SK-N-SH (cell line): ENCODE results near the gene CHPF. TPM values are rescaled to one million over a fixed set of nuclear protein-coding genes. Genes with fewer than 3 reads are reported as not detected.

Experiments used
- CTCF ChIA-PET: fragments of 300-600, 350-600 bp; formaldehyde crosslinking; extraction: SDS; loops from one replicate; lab custom pipeline; 2021; lab: Yijun Ruan, JAX
- POLR2A ChIA-PET: fragments of 350-600 bp; sonication (Branson Sonifier 250); formaldehyde crosslinking; extraction: SDS; loops from one replicate; lab custom pipeline; 2020; ENCODE audit warnings: antibody characterized with exemption, inconsistent platforms; lab: Yijun Ruan, JAX
- DNase-seq: peaks from one replicate; pipeline ENCODE4 v3.0.0; 2012
- H2AFZ ChIP-seq: fragments of 200-600 bp; sonication (generic); 2 replicates; pipeline ENCODE4 v1.8.1; 2016; ENCODE audit warnings: antibody characterized with exemption, mild to moderate bottlenecking, low read depth
- H3F3A ChIP-seq: fragments of 200-600 bp; sonication (generic); replicated peaks from 2 replicates; pipeline ENCODE3; 2016; ENCODE audit warnings: antibody characterized with exemption, mild to moderate bottlenecking; ENCODE audit not compliant: insufficient read depth
- H3K27ac ChIP-seq, 2 experiments: fragments of 200-500 bp in 1 of 2; fragments of 200-600 bp in 1 of 2; sonication (Bioruptor generic) in 1 of 2; sonication (generic), shearing (Covaris generic) in 1 of 2; 2 replicates each; pipeline versions ENCODE4 v1.5.1 to v1.6.1; 2014 to 2016; ENCODE audit warnings: low read depth in 2 of 2, inconsistent platforms in 1 of 2, low read length in 1 of 2, mild to moderate bottlenecking in 1 of 2, mixed read lengths in 1 of 2
- H3K27me3 ChIP-seq: fragments of 200-600 bp; sonication (generic), shearing (Covaris generic); 2 replicates; pipeline ENCODE4 v1.6.1; 2016; ENCODE audit warnings: mixed run types; ENCODE audit not compliant: insufficient read depth
- H3K36me3 ChIP-seq, 2 experiments: fragments of 200-500 bp in 1 of 2; fragments of 200-600 bp in 1 of 2; sonication (Bioruptor generic) in 1 of 2; sonication (generic) in 1 of 2; replicated peaks in 1 of 2; 2 replicates each; pipeline versions ENCODE3 to v1.5.1; 2014 to 2016; ENCODE audit warnings: low read length in 1 of 2, mild to moderate bottlenecking in 1 of 2; ENCODE audit not compliant: insufficient read depth in 2 of 2, control insufficient read depth in 1 of 2
- H3K4me1 ChIP-seq, 2 experiments: fragments of 200-500 bp in 1 of 2; fragments of 200-600 bp in 1 of 2; sonication (Bioruptor generic) in 1 of 2; sonication (generic), shearing (Covaris generic) in 1 of 2; 2 replicates each; pipeline versions ENCODE4 v1.5.1 to v1.6.1; 2014 to 2016; ENCODE audit warnings: low read depth in 1 of 2, low read length in 1 of 2, mixed run types in 1 of 2; ENCODE audit not compliant: insufficient read depth in 2 of 2, control insufficient read depth in 1 of 2
- H3K4me2 ChIP-seq: fragments of 200-600 bp; sonication (generic), shearing (Covaris generic); 2 replicates; pipeline ENCODE4 v1.6.1; 2017; ENCODE audit warnings: mixed run types
- H3K4me3 ChIP-seq, 2 experiments: fragments of 200-500 bp in 1 of 2; fragments of 200-600 bp in 1 of 2; sonication (Bioruptor generic) in 1 of 2; sonication (generic), shearing (Covaris generic) in 1 of 2; 2 replicates each; pipeline versions ENCODE4 v1.5.1 to v1.8.1; 2014 to 2016; ENCODE audit warnings: low read depth in 2 of 2, inconsistent platforms in 1 of 2, low read length in 1 of 2, mild to moderate bottlenecking in 1 of 2, mixed read lengths in 1 of 2, moderate library complexity in 1 of 2
- H3K79me2 ChIP-seq: fragments of 200-600 bp; sonication (generic); 2 replicates; pipeline ENCODE4 v1.8.1; 2017; ENCODE audit warnings: mild to moderate bottlenecking; ENCODE audit not compliant: insufficient read depth
- H3K9ac ChIP-seq: fragments of 200-600 bp; sonication (generic); 2 replicates; pipeline ENCODE4 v1.6.1; 2017; ENCODE audit warnings: mixed run types
- H3K9me2 ChIP-seq: fragments of 200-600 bp; sonication (generic); 2 replicates; pipeline ENCODE4 v1.6.1; 2017; ENCODE audit warnings: mixed run types
- H3K9me3 ChIP-seq: fragments of 200-600 bp; sonication (generic); 2 replicates; pipeline ENCODE4 v1.6.1; 2017; ENCODE audit warnings: mixed run types, mild to moderate bottlenecking, moderate library complexity
- H4K20me1 ChIP-seq: fragments of 200-600 bp; sonication (generic); 2 replicates; pipeline ENCODE4 v1.6.1; 2017; ENCODE audit warnings: mild to moderate bottlenecking, mixed run types; ENCODE audit not compliant: insufficient read depth
- CHD2 ChIP-seq: fragments of 150-350 bp; IDR thresholded peaks from 2 replicates; pipeline ENCODE4 v1.6.1; 2018; ENCODE audit warnings: low read length; ENCODE audit not compliant: partially characterized antibody
- FOSL2 ChIP-seq: IDR thresholded peaks from 2 replicates; pipeline ENCODE4 v1.4.0; 2012; ENCODE audit warnings: low read depth, mild to moderate bottlenecking, moderate library complexity, borderline replicate concordance
- FOXJ3 ChIP-seq: sonication (generic); formaldehyde crosslinking; IDR thresholded peaks from 2 replicates; pipeline ENCODE4 v1.5.1; 2020; ENCODE audit warnings: mild to moderate bottlenecking, missing genetic modification reagents
- GABPA ChIP-seq: IDR thresholded peaks from 2 replicates; pipeline ENCODE4 v1.4.0; 2012; ENCODE audit warnings: low read depth, mild to moderate bottlenecking
- GATA2 ChIP-seq: sonication (generic); formaldehyde crosslinking; IDR thresholded peaks from 2 replicates; pipeline ENCODE4 v1.5.0; 2020; ENCODE audit warnings: mild to moderate bottlenecking, missing genetic modification reagents
- IRF3 ChIP-seq: fragments of 150-350 bp; IDR thresholded peaks from 2 replicates; pipeline ENCODE4 v1.6.1; 2016; ENCODE audit warnings: mild to moderate bottlenecking, low read depth, low read length
- JUND ChIP-seq: IDR thresholded peaks from 2 replicates; pipeline ENCODE4 v1.4.0; 2012
- MEF2A ChIP-seq: IDR thresholded peaks from 2 replicates; pipeline ENCODE4 v1.4.0; 2012; ENCODE audit warnings: low read depth, borderline replicate concordance
- NRF1 ChIP-seq: IDR thresholded peaks from 2 replicates; pipeline ENCODE4 v1.6.1; 2012; ENCODE audit warnings: low read depth, mild to moderate bottlenecking, low read length
- POLR2AphosphoS5 ChIP-seq: IDR thresholded peaks from 2 replicates; pipeline ENCODE4 v1.6.1; 2012; ENCODE audit warnings: low read depth, low read length
- RAD21 ChIP-seq: IDR thresholded peaks from 2 replicates; pipeline ENCODE4 v1.6.1; 2012; ENCODE audit warnings: mild to moderate bottlenecking, low read length
- RFX5 ChIP-seq: IDR thresholded peaks from 2 replicates; pipeline ENCODE4 v1.6.1; 2012; ENCODE audit warnings: mild to moderate bottlenecking, improper control_type of control experiment, low read length
- SMC3 ChIP-seq: IDR thresholded peaks from 2 replicates; pipeline ENCODE4 v1.6.1; 2012; ENCODE audit warnings: low read depth, low read length, improper control_type of control experiment
- TAF1 ChIP-seq: IDR thresholded peaks from 2 replicates; pipeline ENCODE4 v1.6.1; 2012; ENCODE audit warnings: low read depth, mild to moderate bottlenecking, low read length, moderate library complexity, borderline replicate concordance
- USF2 ChIP-seq: fragments of 150-350 bp; IDR thresholded peaks from 2 replicates; pipeline ENCODE4 v1.6.1; 2017; ENCODE audit warnings: antibody characterized with exemption, low read length, low read depth, borderline replicate concordance
- WGBS: methylation state at CpG from one replicate; pipeline ENCODE4 v1.1.6; 2017; ENCODE audit warnings: low lambda C conversion rate; 5-methylcytosine and 5-hydroxymethylcytosine counted together
- polyA plus RNA-seq, 3 experiments: library from polyadenylated mRNA; depleted of rRNA; stranded (reverse); fragments of >200 nt; gene quantifications; 2 replicates each; pipeline ENCODE4 v1.2.3, GENCODE V29; 2012
- TF ChIP-seq, protein P1 (sequence below): IDR thresholded peaks from 2 replicates; pipeline ENCODE4 v1.4.0; 2012; ENCODE audit warnings: low read depth, borderline replicate concordance
- TF ChIP-seq, protein P2 (sequence below): IDR thresholded peaks from 2 replicates; pipeline ENCODE4 v1.6.1; 2012; ENCODE audit warnings: mild to moderate bottlenecking, low read depth, low read length, moderate library complexity

Gene CHPF
- polyA plus RNA-seq, 1 of the 3 experiments (the other 2 are of a cell fraction): 141 TPM

DNA sequence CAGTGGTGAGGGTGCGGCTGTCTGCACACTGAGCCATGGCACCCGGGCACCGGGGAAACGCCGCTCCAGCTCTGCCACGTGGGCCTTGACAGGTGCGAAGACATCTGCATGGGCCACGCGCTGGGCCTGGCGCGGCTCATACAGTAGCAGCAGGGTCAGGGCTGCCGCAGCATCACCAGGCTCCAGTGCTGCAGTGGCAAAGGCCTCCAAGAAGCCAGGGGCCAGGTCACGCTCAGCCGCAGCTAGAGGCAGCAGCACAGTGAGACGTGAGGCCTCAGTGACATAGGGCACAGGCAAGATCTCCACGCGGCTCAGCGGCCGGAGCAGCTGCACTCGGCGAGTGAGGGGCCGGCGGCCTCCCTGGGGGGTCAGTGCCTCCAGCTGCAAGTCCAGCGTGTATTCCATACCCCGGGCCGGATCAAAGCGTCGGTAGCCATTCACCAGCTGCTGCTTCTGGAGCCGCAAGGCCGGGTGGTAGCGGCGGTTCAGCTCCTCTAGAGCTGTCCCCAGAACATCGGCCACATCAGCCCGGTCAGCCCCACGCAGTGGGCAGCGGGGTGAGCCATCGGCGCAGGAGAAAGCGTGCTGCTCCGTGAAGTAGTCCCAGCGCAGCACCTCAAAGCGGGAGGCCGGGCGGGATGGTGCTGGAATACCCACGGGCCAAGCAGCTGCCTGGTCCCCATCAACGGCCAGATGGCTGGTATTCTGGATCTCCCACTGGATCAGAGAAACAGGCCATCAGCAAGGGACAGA lies 3.5 kb downstream of the CHPF start:
- POLR2A ChIA-PET: interaction anchor here (0.6 to 1.1 kb wide), 3 partner anchors 109 to 333 kb away, joined by 4 to 5 read pairs (median 4); partner anchors contain the start of gene ZFAND2B
- Histone ChIP-seq H3K9ac (no peak overlapping the region), H2AFZ (no peak overlapping the region), H3K27me3 (no peaks in the 10 kb centered on the region), H3K4me3 (no peak overlapping the region), H3K79me2 (peaks cover 13% of the 10 kb centered on the region), H3K36me3 (peaks cover 9 to 28% of the 10 kb centered on the region in 2 experiments), H3K4me1 (peaks cover 7 to 26% of the 10 kb centered on the region in 2 experiments; a peak in 2 of 4 replicates), H3K4me2 (no peak overlapping the region), H4K20me1 (peaks cover 20% of the 10 kb centered on the region), H3K27ac (no peak overlapping the region), H3F3A (peaks cover 6% of the 10 kb centered on the region)
- DNase-seq: no peak
- CTCF ChIA-PET: interaction anchor here (1.0 to 62.1 kb wide), 29 partner anchors 12 to 153 kb away, joined by 3 to 2824 read pairs (median 15); partner anchors contain the start of genes ASIC4, GMPPA, OBSL1 and STK11IP
- 93% methylated on average over 17 of the region's 46 CpGs for WGBS
- no peak for TF ChIP-seq FOXJ3
- no peak for TF ChIP-seq POLR2AphosphoS5
- TF ChIP-seq, all 33 proteins: peak for 0
- Histone ChIP-seq H3K9me2 (no peaks in the 10 kb centered on the region), H3K9me3 (no peaks in the 10 kb centered on the region)

- ChIA-PET POLR2A (interaction anchor here (1.0 to 1.1 kb wide), 2 partner anchors 12 to 108 kb away, joined by 3 to 4 read pairs; no protein-coding TSS in a partner anchor), CTCF (interaction anchor here (1.0 to 62.1 kb wide), 10 partner anchors 11 to 150 kb away, joined by 3 to 2824 read pairs (median 22); partner anchors contain the start of genes ASIC4 and GMPPA)
- 92% methylated on average over 15 of the region's 32 CpGs for WGBS
- H3F3A ChIP-seq: peaks cover 6% of the 10 kb centered on the region
- H3K9me3 ChIP-seq: no peaks in the 10 kb centered on the region
- DNase-seq: no peak
- H3K27me3 ChIP-seq: no peaks in the 10 kb centered on the region
- H3K27ac ChIP-seq: no peak overlapping the region
- H3K9me2 ChIP-seq: no peaks in the 10 kb centered on the region
- no peak overlapping the region for H3K4me3 ChIP-seq
- H2AFZ ChIP-seq: no peak overlapping the region
- peaks cover 7 to 19% of the 10 kb centered on the region in 2 experiments; a peak in 2 of 4 replicates for H3K4me1 ChIP-seq
- H3K9ac ChIP-seq: no peak overlapping the region
- H3K4me2 ChIP-seq: no peak overlapping the region
- H4K20me1 ChIP-seq: peaks cover 20% of the 10 kb centered on the region
- peaks cover 13% of the 10 kb centered on the region for H3K79me2 ChIP-seq
- peaks cover 9 to 28% of the 10 kb centered on the region in 2 experiments for H3K36me3 ChIP-seq
- TF ChIP-seq CHD2 (no peak), NRF1 (no peak), POLR2AphosphoS5 (no peak), TAF1 (no peak), MEF2A (no peak), GATA2 (CRISPR knock-in tag) (no peak), IRF3 (no peak), SMC3 (no peak), USF2 (no peak), JUND (no peak), RFX5 (no peak), RAD21 (no peak), GABPA (no peak), FOXJ3 (no peak), FOSL2 (no peak)
- TF ChIP-seq, protein P1, sequence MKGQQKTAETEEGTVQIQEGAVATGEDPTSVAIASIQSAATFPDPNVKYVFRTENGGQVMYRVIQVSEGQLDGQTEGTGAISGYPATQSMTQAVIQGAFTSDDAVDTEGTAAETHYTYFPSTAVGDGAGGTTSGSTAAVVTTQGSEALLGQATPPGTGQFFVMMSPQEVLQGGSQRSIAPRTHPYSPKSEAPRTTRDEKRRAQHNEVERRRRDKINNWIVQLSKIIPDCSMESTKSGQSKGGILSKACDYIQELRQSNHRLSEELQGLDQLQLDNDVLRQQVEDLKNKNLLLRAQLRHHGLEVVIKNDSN: no peak
- TF ChIP-seq, protein P2, sequence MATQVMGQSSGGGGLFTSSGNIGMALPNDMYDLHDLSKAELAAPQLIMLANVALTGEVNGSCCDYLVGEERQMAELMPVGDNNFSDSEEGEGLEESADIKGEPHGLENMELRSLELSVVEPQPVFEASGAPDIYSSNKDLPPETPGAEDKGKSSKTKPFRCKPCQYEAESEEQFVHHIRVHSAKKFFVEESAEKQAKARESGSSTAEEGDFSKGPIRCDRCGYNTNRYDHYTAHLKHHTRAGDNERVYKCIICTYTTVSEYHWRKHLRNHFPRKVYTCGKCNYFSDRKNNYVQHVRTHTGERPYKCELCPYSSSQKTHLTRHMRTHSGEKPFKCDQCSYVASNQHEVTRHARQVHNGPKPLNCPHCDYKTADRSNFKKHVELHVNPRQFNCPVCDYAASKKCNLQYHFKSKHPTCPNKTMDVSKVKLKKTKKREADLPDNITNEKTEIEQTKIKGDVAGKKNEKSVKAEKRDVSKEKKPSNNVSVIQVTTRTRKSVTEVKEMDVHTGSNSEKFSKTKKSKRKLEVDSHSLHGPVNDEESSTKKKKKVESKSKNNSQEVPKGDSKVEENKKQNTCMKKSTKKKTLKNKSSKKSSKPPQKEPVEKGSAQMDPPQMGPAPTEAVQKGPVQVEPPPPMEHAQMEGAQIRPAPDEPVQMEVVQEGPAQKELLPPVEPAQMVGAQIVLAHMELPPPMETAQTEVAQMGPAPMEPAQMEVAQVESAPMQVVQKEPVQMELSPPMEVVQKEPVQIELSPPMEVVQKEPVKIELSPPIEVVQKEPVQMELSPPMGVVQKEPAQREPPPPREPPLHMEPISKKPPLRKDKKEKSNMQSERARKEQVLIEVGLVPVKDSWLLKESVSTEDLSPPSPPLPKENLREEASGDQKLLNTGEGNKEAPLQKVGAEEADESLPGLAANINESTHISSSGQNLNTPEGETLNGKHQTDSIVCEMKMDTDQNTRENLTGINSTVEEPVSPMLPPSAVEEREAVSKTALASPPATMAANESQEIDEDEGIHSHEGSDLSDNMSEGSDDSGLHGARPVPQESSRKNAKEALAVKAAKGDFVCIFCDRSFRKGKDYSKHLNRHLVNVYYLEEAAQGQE: no peak
Measured at GRCh38 chr2:219538956-219539788, 4.4 kb downstream of the CHPF start.
